ENCODE measurements around the gene ULK2. TPM values are rescaled to one million over a fixed set of nuclear protein-coding genes. Genes with fewer than 3 reads are reported as not detected.
"Not testable (repeated sequence)": the region's sequence is repeated elsewhere in the genome, so short reads cannot be mapped to it uniquely, and the experiment has no call there.

Gene ULK2
- total RNA-seq, result 17.3 TPM

DNA sequence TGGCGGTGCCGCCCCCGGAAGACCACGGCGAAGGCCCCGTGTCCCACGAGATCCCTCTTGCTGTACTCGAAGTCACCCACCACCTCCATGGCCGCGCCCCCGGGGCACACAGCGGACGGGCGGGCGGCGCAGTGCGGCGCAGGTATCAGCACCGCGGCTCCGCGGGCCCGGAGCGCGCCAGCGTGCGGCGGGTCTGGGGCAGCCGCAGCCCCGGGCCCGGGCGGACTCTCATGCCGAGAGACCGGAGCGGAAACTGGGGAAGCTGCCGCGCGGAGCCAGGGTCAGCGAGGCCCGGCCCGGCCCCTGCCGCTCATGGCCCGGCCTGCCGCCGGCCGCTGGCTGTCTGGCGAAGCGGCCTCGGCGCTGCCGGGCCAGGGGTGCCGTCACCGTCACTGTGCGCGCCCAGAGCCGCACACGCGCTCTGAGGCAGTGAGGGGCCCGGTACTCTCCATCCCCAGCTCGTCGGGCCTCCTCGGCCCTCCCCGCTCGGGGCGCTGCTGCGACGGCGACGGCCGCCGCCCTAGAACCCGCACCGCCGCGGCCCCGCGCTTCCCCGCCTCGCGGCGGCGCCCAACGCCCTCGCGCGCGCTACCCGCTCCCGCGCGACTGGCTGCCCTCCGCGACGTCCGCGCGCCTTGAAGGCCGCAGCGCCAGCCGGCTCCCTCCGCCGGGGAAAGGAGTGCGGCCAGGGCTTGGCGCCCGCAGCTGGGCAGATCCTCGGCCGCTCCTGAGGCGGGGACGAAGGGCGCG lies at the start of gene ULK2:
TSS of gene ULK2 (minus strand) at position 608 of the 750 bp plus-strand sequence. CDS start at position 89, 519 bp downstream.
- peak; percentile 49 for DNase-seq (ENCODE audit: low spot score)

DNA sequence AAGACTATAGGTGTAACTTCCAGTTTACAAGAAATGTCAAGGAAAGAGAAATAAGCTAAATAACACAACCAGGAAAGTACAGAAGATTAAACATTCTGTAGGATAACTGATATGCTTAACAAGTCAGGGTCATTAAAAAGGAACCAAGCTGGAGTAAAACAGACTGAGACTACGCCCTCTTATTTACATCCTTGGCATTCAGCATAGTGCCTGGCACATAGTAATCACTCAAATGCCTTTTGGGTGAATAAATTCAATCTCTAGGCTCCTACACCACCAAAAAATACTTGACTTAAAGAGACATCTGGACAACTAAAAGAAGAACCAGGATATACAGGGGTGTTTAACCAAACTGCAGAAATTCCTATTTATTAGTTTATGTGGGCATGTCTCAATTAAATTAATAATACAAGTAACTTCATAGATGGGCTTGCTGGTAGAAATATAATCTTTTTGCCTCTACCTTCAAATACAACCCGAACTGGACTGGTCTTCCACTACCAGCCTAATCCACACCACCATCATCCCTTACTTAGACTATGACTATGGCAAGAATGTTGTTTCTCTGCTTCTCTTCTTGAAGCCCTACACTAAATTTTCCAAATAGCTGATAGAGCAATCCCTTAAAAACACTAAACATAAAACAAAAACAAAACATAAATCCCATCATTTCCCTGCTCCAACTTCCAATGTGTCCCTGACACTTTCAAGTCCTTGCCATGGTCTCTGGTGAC lies 47.7 kb upstream of the ULK2 start:
- no peak for DNase-seq (ENCODE audit: low spot score)

DNA sequence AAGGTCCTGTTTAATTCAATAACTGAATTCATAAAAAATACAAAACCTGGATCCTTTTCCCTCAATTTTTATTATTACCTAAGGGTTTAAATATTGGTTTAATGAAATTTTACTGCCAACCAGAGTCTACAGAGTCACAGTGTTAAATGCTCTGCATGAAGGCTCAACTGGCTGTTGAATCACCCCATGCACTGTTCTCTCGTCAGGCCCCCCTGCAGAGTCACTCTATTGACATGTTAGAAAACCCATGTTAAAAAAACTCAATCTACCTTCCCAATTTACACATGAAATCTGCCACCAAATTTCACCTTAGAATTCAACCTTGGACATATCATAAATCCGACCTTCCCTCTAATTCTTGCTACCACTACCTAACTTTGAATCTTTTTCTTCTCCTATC lies 43.3 kb upstream of the ULK2 start:
- no peak for DNase-seq (ENCODE audit: low spot score)

DNA sequence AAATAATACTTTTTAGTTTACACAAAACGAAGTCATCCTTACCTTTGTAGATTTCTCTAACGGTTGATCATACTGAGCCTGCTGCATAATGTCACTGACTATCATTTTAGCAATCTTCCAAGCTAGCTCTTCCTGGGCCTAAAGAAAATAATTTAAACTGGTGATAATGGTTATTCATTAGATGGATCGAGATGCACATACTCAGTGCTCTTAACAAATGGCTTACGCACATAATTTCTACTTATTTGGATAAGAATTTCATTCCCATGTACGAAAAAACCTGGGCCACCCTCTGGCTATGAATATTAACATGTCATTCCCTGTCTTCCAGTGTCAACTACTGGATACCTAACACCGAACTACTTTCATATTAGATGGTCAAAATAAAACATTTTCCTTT lies 41.4 kb upstream of the ULK2 start:
- DNase-seq (ENCODE audit: low spot score), result no peak

DNA sequence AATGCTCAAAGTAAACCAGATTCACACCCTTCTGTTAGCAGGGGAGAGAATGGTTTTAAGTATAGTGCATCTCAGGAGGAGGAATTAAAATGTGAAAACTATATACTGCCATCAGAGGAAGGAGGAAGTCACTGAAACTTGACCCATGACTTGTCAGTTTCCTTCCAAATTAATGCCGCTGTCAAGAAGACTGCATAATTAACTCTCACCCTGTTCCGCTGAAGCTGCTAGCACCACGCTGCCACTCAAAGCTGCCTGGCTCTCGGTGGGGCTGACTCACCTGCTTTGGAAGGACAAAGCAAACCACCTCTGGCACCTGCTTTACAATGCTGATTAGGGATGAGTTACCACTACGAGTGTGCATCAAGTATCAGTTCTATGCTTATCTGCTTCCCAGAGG lies 37.8 kb upstream of the ULK2 start:
- no peak for DNase-seq (ENCODE audit: low spot score)

DNA sequence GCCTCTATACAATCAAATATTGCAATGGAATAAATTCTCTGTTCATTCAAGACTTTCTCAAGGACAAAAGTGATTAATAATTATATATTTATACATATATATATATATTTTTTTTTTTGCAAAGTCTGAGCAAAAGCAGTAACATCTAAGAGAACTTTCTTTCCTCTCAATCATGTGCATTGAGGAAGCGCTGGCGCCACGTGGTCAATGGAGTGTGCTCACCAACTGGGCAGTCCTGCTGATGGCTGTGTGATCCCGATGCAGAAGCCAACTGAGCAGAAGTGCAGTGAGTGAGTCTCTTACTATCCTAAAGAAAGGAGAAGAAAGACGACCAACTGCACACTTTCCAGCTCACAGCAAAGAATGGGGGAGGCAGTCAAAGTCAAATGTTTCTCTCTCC lies 37.2 kb upstream of the ULK2 start:
- DNase-seq (ENCODE audit: low spot score), result no peak

DNA sequence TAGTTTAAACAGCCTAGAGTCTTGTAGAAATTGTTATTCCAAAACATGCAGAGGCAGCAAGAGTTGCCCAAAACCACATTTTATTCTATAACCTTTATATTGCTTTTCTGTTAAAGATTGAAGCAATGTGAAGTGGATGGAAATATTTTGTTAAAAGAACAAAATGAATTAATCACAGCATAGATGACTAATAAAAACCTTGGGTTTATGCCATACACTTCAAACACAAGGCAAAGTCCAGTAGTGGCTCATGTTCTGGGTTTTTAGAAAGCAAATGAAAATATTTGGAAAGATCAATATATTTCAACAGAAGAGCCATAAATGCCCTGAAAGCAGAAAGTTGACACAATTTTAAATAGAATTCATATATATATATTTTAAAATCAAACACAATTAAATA lies 36.7 kb upstream of the ULK2 start:
- DNase-seq (ENCODE audit: low spot score), result no peak

DNA sequence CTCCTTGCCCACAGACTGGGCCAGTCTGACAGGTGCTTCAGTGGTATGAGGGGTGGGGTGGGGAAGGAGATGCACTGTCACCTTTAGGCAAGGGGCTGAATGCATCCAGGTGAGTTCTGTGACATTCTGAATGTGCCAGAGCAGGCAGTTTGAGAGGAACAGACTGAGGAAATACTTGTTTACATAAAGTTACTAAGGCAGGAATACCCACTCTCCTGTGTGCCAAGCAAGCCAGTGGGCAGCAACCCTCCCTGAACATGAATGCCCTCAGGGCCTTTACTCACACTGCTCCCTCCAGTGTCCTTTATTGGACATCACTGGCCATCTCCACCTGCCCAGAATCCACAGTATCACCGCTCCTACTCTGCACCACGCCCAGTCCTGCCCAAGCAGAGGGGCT lies 33.1 kb upstream of the ULK2 start:
- DNase-seq (ENCODE audit: low spot score), result no peak

DNA sequence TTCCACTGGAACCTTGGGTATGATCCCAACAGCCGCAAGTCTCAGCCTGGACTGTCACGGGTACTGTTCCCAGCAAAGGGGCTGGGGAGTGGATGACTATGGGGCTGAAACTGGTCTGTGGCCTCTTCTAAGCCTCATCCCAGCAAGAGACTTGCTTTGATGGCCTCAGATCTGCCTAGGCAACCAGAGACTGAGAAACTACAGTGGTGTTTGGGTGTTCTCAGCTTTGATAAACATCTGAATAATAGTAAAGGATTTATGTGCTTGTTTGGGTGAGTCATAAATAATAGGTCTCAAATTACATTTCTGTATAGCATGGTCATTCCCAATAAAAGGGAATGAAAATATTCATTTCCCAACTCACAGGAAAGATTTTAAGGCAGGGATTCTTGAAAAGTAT lies 30.2 kb upstream of the ULK2 start:
- no peak for DNase-seq (ENCODE audit: low spot score)

DNA sequence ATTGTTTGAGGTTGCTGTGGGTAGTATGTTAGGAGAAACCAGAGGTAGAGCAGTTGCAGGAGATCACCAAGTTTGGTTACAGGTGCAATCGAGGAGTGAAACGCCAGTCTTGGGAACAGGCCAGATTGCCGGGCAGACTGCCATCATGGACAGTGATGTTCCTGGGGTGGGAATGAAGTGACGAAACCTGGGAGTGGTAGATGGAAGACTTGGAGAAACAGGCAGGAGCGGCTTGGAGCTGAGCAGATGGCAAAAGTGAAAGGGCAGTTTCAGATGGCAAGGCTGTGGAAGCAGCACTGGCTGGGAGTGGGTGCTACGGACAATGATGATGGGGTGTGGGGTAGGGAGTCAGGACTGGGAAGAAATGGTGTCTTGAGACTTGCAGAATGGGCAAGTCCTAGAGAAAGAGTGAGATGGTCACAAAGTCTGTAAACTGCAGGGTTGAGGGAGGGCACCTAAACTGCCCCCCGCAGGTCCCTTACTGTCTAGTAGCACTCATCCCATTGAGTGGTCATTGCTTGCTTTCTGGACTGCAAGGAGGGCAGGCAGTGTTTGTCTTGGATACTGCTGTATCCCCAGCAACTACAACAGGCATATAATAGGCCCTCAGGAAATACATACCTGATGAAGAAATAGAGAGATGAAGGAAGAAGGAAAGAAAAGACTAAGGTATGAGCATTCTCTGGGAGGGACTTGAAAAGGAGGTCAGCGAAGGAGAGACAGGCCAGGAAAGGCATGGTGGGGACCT lies 29.5 kb upstream of the ULK2 start:
- no peak for DNase-seq (ENCODE audit: low spot score)

DNA sequence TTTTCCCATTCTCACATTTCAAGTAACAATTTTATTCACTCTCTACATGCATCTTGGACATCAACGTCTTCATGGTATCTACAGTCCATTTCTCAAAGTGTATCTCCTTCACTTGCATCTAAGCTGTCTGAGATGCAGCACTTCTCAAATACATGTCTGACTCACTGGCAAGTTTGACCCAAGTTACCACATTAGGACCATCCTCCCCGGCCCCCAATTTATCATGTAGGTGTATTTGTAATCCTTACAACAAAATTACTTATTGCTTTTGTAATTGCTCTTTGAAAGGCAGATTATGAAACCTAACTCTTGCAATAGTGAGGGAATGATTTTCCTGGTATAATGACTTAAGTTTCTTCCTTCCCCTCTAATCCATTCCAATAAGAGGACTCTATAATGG lies 28.9 kb upstream of the ULK2 start:
- no peak for DNase-seq (ENCODE audit: low spot score)

DNA sequence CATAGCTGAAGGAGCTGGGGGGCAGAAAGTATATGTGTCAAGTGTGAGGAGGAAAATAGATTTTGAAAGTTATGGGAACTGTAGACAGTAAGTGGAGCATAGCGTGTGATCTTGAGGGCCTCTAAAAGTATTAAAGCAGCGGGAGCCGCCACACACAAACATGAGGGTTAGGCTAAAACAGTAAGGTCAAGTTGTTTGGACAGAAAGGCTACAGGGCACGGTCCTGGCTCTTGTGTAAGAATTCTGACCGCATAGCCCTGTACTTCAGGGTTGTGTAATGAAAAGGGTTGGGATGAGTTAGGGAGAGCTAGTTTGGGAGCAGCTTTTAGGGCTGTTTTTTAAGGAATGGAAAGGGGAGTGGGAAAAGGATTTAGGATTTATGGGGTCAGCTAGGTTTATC lies 22.8 kb upstream of the ULK2 start:
- not testable (repeated sequence) for DNase-seq (ENCODE audit: low spot score)

DNA sequence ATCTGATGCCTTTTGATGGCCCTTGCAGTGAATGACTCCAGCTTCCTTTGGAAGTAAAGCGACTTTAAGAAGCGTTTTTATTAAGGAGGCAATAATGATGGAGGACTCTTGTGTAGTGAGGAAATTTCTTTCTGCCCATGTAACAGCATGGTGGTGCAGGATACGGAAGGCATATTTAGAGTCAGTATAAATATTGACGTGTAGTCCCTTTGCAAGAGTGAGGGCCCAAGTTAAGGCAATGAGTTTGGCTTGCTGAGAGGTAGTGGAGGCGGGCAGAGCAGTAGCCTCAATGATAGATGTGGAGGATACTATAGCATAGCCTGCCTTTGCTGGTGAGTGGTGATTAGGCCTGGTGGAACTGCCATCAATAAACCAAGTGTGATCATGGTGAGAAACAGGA lies 22.3 kb upstream of the ULK2 start:
- DNase-seq (ENCODE audit: low spot score), result not testable (repeated sequence)

DNA sequence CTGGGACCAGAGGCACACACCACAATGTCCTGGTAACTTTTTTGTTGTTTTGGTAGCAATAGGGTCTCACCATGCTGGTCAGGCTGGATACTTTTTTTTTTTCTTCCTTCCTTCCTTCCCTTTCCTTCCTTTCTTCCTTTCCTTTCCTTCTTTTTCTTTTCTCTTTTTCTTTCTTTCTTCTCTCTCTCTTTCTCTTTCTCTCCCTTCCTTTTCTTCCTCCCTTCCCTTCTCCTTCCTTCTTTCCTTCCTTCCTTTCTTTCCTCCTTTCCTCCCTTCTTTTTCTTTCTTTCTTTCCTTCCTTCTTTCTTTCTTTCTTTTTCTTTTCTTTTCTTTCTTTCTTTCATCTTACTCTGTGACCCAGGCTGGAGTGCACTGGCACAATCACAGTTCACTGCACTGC lies 18.4 kb upstream of the ULK2 start:
- no peak for DNase-seq (ENCODE audit: low spot score)

DNA sequence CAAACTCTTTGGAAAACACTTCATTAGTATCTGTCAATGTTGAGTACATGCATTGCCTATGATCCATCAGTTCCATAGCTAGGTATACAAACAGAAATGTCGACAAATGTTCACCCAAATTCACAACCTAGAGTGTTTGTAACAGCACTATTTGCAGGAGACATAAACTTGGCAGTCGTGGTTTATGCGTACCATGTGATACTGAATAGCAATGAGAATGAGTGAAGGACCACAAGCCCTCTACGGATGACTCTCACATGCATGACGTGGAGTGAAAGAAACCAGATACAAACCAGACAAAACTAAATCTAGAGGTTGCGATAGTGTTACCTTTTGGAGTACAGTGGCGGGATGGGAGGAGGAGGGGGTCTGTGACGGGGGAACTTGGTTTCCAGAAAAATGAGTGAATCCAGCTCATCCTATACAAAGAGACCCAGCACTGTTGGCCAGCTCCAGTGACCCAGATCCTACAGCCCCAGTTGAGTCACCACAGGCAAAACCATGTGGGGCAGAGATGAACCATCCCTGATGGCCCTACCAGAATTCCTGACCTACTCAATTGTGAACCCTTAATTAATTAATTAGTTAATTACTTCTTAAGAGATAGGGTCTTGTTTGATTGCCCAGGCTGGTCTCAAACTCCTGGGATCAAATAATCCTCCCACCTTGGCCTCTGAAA lies 15.9 kb upstream of the ULK2 start:
- DNase-seq (ENCODE audit: low spot score), result no peak

DNA sequence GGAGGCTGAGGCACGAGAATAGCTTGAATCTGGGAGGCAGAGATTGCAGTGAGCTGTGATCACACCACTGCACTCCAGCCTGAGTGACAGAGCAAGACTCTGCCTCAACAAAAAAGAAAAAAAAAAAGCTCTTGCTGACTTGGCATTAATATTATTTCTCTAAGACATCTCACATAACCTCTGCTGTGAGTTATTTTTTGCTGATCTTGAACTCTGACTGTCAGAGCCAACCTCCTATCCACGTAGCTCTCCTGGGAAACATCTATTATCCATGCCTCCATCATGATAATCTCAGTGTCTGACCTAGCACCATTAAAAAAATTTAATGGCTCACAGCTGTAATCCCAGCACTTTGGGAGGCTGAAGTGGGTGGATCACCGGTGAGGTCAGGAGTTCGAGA lies 12.7 kb upstream of the ULK2 start:
- no peak for DNase-seq (ENCODE audit: low spot score)

DNA sequence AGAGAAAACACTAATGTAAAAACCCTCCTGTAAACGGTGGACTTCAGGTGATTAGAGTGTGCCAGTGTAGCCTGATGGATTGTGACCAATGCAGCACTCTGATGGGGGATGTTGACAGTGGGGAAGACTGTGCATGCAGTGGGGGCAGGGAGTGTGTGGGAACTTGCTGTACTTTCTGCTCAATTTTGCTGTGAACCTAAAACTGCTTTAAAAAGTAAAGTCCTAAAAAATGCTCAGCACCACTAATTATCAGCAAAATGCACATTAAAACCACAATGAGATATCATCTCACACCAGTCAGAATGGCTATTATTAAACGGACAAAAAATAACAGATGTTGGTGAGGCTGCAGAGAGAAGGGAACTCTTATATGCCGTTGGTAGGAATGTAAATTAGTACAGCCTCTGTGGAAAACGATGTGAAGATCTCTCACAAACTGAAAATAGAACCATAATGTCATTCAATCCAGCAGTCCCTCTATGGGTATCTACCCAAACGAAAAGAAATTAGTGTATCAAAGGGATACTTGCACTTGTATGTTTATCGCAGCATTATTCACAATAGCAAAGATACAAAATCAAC lies 9.7 kb upstream of the ULK2 start:
- no peak for DNase-seq (ENCODE audit: low spot score)

DNA sequence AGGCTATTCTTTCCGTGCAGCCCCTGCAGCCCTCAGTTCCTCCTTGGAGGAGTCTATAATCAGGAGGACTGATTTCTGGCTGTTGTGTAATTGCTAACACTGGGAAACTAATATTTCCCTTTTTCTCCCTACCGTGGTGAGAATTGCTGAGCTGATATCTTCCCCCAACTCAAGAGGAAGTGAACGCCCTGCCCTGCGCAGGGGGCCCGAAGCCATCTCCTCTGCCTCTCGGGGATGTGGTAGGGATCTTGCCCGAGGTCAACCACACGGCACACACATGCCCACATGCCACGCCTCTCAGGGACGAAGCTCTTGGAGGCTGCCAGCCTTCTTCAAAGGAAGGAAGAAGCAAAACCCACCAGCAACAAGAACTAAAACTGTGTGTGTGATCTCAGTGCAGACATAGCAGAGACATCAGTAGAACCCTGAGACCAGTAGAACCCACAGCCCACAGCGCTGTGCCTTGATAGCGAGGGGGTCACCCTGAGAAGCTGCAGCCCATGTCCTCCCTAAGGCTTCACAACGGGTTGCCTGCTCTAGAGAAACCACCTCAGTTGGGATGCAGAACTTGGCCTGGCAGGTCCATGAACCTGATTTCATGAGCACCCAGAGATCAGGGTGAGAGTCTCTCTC lies 8.9 kb upstream of the ULK2 start:
- DNase-seq (ENCODE audit: low spot score), result no peak

DNA sequence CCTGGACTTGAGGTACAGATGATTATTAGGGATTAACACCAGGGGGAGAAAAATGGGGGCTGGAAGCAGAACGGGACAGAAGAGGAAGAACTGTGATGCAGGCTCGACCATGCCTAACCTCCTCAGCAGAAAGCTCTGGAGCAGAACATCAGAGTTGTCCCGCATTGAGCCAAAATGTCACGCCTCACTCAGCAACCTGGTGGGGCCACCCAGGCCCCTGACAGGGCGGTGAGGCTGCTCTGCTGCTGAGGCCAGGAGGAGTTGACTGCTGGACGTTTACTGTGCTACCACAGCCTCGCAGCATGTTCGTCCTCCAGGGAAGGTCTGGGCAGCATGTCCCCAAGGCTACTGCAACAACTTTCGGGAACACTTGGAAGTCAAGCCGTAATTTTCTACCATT lies 6.5 kb upstream of the ULK2 start:
- DNase-seq (ENCODE audit: low spot score), result no peak

DNA sequence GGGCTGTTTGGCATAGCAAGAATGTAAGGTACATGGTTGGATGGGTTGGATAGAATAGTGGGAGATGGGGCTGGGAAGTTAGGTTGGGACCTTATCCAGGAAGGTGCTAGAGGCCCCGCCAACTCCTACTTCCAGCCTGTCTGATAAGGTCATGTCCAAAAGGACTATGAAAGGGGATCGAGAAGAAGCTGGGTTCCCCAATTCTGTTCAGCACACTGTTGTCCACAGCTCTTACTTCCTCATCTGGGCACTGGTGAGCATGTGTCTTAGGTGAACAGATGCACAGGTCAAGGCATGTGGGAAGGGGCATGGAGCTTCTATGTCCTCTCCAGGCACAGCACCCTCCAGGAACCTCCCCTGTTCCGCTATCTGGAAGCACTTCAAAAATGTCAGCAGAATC lies 5.6 kb upstream of the ULK2 start:
- DNase-seq (ENCODE audit: low spot score), result no peak

DNA sequence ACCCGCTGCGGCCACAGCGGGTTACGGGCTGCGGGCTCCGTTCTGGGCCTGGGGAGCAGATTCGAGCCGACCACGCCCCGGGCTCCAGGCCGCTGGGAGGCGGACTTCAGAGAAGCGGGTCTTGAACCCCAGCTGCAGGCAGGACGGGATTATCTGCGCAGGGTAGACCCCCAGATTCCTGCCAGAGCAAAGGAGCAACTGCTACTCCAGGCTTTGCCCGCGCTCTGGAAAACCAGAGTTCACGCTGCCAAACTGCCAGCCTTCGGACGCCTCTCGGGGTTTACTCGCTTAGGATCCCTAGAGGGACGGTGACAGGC lies 301 bp upstream of the ULK2 start:
- DNase-seq (ENCODE audit: low spot score), result no peak

DNA sequence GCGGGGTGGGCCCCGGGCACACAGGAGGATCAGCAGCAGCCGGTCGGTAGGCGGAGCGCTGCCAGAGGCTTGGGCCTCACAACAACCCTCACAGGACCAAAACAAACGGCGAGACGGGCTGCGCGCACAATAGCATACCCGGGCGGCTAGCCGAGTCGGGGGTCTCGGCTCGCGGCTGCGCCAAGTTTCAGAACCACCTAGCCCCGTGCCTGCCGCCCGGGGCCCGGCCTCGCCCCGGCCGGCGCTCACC lies 732 bp downstream of the ULK2 start:
- peak; percentile 65 for DNase-seq (ENCODE audit: low spot score)

Measured in ureter (tissue), 1 donor.